Cardiac muscle cell (in vitro differentiated cells and primary cell): ENCODE results near the gene SLC17A2. TPM values are rescaled to one million over a fixed set of nuclear protein-coding genes. Genes with fewer than 3 reads are reported as not detected.
A peak's percentile ranks its signal among the peaks of the same experiment; 100 is the strongest.

Experiments
- DNase-seq, 2 donors: peaks; one replicate each; pipeline versions ENCODE4 v3.0.0 to v3.0.0-alpha.2; 2010 to 2017; ENCODE audit warnings: low read depth in 1 of 2, low spot score in 1 of 2
- H3K27ac ChIP-seq: fragments of 200-600 bp; sonication (generic); 2 replicates; pipeline ENCODE4 v1.5.1; 2016
- H3K27me3 ChIP-seq: fragments of 200-600 bp; sonication (generic); 2 replicates; pipeline ENCODE4 v1.6.0; 2016; ENCODE audit warnings: control low read depth
- H3K36me3 ChIP-seq: fragments of 200-600 bp; sonication (generic); 2 replicates; pipeline ENCODE4 v1.5.1; 2016; ENCODE audit warnings: control low read depth
- H3K4me1 ChIP-seq: fragments of 200-600 bp; sonication (generic); 2 replicates; pipeline ENCODE4 v1.8.1; 2017; ENCODE audit warnings: low read depth, mild to moderate bottlenecking, mixed run types
- H3K4me3 ChIP-seq: fragments of 200-600 bp; sonication (generic); 2 replicates; pipeline ENCODE4 v1.5.1; 2016; ENCODE audit warnings: mild to moderate bottlenecking
- H3K9me3 ChIP-seq: fragments of 200-600 bp; sonication (generic); 2 replicates; pipeline ENCODE4 v1.5.1; 2017; ENCODE audit warnings: low read depth, mild to moderate bottlenecking, control low read depth
- polyA plus RNA-seq: library from polyadenylated mRNA; unstranded; fragments of >200 nt; fragmentation: Nextera tagmentation; extraction: Ambion mirVana; gene quantifications from 2 replicates; pipeline ENCODE4 v1.2.1, GENCODE V29; 2016
- total RNA-seq: library from RNA; depleted of rRNA; stranded (reverse); fragments of >200 nt; gene quantifications from 2 replicates; pipeline ENCODE4 v1.2.3, GENCODE V29; 2016
- TF ChIP-seq, protein P1 (sequence below): IDR thresholded peaks from 2 replicates; pipeline ENCODE4 v1.5.1; 2012; ENCODE audit warnings: low read depth, mild to moderate bottlenecking, low read length

SLC17A2 gene
- total and polyA plus RNA-seq, 2 experiments from 2014 or later, result not detected

DNA sequence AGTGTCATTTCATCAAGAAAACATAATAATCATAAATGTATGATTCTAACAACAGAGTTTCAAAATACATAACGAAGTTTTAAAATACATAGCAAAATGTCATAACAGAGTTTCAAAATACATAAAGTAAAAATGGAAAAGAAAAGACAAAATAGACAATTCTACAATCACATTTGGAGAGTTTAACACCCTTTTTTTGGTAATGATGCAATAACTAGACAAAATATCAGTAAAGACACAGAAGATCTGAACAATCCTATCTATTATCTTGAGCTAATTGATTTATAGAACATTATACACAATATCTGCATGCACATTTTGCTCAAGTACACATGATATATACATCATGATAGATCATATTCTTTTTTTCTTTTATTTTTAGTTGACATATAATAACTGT, 13.4 kb upstream of the SLC17A2 start:
- Histone ChIP-seq H3K36me3 (no peaks in the 10 kb centered on the region), H3K4me1 (peaks cover 8% of the 10 kb centered on the region), H3K27ac (no peak overlapping the region), H3K4me3 (no peak overlapping the region), H3K27me3 (no peaks in the 10 kb centered on the region), H3K9me3 (no peaks in the 10 kb centered on the region)
- TF ChIP-seq, protein P1, sequence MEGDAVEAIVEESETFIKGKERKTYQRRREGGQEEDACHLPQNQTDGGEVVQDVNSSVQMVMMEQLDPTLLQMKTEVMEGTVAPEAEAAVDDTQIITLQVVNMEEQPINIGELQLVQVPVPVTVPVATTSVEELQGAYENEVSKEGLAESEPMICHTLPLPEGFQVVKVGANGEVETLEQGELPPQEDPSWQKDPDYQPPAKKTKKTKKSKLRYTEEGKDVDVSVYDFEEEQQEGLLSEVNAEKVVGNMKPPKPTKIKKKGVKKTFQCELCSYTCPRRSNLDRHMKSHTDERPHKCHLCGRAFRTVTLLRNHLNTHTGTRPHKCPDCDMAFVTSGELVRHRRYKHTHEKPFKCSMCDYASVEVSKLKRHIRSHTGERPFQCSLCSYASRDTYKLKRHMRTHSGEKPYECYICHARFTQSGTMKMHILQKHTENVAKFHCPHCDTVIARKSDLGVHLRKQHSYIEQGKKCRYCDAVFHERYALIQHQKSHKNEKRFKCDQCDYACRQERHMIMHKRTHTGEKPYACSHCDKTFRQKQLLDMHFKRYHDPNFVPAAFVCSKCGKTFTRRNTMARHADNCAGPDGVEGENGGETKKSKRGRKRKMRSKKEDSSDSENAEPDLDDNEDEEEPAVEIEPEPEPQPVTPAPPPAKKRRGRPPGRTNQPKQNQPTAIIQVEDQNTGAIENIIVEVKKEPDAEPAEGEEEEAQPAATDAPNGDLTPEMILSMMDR, result no peak
- DNase-seq, result no peak

DNA sequence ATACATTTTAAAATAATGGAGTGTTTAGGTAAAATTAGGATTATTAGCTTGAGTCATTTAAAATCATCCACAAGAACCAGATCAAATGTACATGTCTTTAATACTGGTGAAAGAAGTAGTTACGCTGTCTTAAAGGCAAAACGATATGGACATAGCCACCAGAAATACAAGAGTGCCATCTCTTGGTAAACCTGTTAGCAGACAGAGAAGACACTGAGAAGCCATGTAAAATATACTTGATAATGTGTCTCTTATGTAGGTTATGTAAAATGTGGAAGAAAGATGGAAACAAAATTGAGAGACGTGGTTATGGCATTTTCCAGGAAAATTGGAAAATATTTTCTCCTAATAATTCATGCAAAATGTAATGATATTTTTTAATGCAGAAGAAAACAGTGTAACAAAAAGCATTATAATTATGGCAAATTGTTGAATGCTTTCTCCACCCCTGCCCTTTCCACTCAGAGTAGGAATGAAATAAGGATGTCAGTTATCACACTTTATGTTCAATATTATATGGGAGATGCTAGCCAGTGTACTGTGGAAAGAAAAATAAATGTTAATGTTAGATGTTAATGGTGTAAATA, 12.2 kb upstream of the SLC17A2 start:
- TF ChIP-seq, protein P1, result peak; percentile 58
- Histone ChIP-seq H3K27ac (no peak overlapping the region), H3K4me1 (peaks cover 8% of the 10 kb centered on the region), H3K36me3 (no peaks in the 10 kb centered on the region), H3K27me3 (no peaks in the 10 kb centered on the region), H3K9me3 (no peaks in the 10 kb centered on the region), H3K4me3 (no peak overlapping the region)
- peak; percentile 15 to 80 for DNase-seq

DNA sequence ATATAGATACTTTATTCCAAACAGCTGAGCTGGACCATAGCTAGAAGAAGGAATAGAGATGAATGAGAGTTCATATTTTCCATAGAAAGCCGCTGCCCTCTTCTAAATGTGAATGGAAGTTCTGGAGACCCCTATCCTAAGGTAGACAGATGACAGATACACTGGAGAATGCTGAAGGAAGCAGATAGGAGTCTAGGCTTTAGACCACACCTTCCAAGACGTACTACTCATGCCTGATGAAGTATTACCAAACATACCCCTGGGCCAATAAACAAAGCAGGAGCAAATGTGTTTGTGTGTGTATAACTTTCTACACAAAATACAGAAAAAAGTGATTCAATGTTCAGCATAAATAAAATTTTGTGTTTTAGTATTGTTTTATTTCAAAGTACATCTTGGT, 9.1 kb upstream of the SLC17A2 start:
- TF ChIP-seq, protein P1, result no peak
- peaks cover 3% of the 10 kb centered on the region for H3K4me1 ChIP-seq
- H3K4me3 ChIP-seq, result no peak overlapping the region
- no peaks in the 10 kb centered on the region for H3K9me3 ChIP-seq
- no peaks in the 10 kb centered on the region for H3K36me3 ChIP-seq
- no peaks in the 10 kb centered on the region for H3K27me3 ChIP-seq
- no peak for DNase-seq
- H3K27ac ChIP-seq, result no peak overlapping the region

DNA sequence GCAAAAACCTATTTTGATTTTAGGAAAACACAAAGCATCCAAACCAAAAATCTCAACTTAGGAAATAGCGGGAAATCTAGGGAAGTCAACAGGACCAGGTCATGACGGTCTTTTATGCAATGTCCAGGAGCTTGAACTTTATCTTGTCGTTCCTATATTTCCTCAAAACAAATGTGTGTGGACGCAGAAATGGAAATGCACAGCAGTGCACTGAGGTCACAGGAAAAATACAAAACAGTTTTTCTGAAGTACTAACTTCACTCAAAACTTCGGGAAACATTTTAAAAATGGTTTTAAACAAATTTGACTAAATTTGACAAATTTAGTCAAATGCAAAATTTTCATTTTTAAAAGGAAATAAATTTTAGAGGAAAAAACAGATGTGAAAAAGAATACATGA, 5.5 kb upstream of the SLC17A2 start:
- no peaks in the 10 kb centered on the region for H3K27me3 ChIP-seq
- no peaks in the 10 kb centered on the region for H3K9me3 ChIP-seq
- H3K36me3 ChIP-seq, result no peaks in the 10 kb centered on the region
- DNase-seq, result no peak
- no peaks in the 10 kb centered on the region for H3K4me1 ChIP-seq
- TF ChIP-seq, protein P1, result no peak
- no peak overlapping the region for H3K27ac ChIP-seq
- no peak overlapping the region for H3K4me3 ChIP-seq

DNA sequence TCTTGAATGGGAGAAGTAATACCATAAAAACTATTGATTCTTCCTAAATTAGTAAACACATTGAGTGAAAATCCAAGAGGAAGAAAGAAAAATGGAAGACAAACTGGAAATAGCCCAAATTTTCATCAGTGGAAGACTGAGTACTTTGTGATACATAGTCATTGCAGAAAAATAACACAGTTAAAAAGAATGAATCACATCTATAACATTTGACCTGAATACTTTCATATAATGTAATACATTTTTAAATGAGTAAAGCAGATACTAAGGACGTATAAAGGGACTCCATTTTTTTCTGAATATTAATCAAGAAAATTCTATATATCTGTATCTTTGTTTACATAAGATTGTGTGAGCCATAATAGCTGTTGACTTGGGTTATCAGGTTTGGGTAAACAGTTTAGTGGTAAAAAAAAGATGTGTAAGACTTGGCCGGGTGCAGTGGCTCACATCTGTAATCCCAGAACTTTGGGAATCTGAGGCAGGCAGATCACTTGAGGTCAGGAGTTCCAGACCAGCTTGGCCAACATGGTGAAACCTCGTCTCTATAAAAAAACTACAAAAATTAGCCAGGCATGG, 4.3 kb upstream of the SLC17A2 start:
- H3K27ac ChIP-seq, result no peak overlapping the region
- no peaks in the 10 kb centered on the region for H3K36me3 ChIP-seq
- DNase-seq, result peak in 1 of 2 donors; percentile 12
- TF ChIP-seq, protein P1, result no peak
- H3K4me1 ChIP-seq, result no peaks in the 10 kb centered on the region
- no peak overlapping the region for H3K4me3 ChIP-seq
- H3K27me3 ChIP-seq, result no peaks in the 10 kb centered on the region
- no peaks in the 10 kb centered on the region for H3K9me3 ChIP-seq
